T-helper 2 cell treated with Interferon-gamma antibody and Interleukin-4, amounts not matched to agents 100 ng/mL and 5 ng/mL, for 36 hours (primary cell): ENCODE measurements around the gene HLA-DMB. TPM values are rescaled to one million over a fixed set of nuclear protein-coding genes. Genes with fewer than 3 reads are reported as not detected.

Source experiments
- intact Hi-C: fragments of 100-400 bp; cut with micrococcal nuclease; formaldehyde crosslinking; loops from one replicate; pipeline ENCODE4 v1.15.1; 2023
- total RNA-seq: library from RNA; stranded (reverse); gene quantifications from 2 replicates; pipeline ENCODE4 v1.2.3, GENCODE V29; 2022

HLA-DMB gene
- total RNA-seq, 1 donor from 2014 or later: 9.0 TPM

GRCh38 chr6:32931211-32931610, 9.6 kb downstream of the HLA-DMB start:
- intact Hi-C loops: loop anchor here (5.0 kb wide), 1 partner anchor 36 kb away; the partner anchor contains the start of gene BRD2

DNA sequence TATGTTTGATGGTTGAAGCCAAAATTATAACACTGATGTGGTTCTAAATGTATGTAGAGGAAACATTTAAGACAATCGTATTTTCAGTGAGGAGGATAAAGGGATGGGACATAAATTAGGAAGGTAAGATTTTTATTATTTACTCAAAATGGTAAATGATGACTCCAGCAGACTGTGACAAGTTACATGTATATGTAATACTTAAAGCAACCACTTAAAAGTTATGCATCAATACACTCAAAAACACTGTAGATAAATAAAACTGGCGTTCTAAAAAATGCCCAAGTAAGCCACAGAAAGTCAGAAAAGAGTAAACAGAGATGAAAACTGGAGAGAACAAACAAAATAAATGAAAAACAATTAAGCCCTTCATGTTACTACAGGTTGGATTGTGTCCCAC, 18.7 kb downstream of the HLA-DMB start:
- intact Hi-C loops: no loop called here

GRCh38 chr6:32920715-32921114, 20.1 kb downstream of the HLA-DMB start:
- intact Hi-C loops: no loop called here

DNA sequence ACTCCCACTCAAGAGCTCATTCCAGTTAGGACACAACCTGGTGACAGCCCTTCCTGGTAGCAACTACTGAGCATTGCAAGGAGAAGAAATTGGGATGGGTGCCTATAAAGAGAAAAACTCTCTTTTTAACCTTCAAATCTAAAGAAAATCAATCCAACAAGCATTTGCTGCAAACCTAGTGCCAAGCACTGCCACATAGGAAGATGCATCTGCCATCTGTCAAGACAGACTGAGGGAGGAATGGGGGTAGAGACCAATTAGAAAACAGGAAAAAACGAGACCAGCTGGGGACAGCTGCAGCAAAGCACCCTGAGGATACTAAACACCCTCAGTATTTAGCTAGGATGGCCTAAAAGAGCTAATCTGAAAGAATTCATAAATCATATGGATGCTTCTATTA, 27.9 kb downstream of the HLA-DMB start:
- intact Hi-C loops: no loop called here

DNA sequence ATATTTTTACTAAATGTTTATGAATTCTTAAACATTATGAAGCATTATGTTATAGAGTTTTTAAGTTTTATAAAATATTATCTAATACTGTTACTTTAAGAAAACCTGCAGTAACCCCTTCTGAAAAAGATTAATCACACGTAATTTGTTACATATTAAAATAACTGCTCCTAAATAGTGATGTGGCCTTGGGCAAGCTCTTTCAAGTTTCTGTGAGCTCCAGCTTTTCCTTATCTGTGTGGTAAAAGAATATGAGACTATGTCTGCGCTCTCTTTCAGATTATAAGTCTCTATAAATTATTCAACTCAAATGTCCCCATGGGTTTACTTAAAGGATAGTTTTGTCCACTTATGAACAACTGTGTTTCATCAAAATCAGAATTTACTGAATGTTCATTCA, 31.9 kb downstream of the HLA-DMB start:
- intact Hi-C loops: no loop called here

GRCh38 chr6:32906539-32906938, 34.3 kb downstream of the HLA-DMB start:
- intact Hi-C loops: no loop called here

GRCh38 chr6:32905078-32905477, 35.8 kb downstream of the HLA-DMB start:
- intact Hi-C loops: no loop called here

DNA sequence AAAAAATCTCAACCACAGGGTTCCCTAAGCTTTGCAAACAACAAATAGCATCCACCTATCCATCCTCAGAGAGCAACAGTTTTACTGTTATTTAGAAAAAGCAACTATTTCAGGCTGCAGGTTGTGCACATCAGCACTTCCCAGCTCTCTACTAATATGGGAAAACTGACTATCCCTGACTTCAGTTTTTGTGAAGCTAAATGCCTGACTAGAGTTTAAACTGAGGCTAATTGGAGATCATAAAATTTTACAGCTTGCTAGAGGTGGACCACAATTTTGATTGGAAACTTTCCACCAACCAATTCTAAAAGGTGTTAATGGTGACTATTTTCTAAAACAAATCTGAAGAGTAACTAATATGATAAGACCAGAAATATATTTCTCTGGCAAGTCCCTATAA, 36.9 kb downstream of the HLA-DMB start:
- intact Hi-C loops: no loop called here

DNA sequence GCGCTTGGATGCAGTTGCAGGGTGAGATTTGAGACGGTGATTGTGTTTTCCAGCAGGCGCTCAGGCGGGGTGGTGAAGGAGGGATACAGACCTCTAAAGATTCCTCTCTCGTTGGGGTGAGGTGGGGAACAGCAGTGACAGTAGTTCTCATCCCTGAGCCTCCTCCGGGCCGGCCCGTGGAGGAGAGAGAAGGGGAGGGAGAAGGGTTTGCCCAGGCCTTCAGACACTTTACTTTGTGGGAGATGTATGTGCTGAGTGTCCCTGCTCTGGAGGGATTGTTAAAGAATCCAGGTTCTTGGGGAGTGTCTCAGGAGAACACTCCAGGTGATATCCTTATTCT, 45.9 kb downstream of the HLA-DMB start:
- intact Hi-C loops: loop anchor here (2.0 to 10.0 kb wide), 3 partner anchors 46 to 180 kb away; partner anchors contain the start of genes HLA-DMA, HLA-DMB, HLA-DPA1 and HLA-DPB1

DNA sequence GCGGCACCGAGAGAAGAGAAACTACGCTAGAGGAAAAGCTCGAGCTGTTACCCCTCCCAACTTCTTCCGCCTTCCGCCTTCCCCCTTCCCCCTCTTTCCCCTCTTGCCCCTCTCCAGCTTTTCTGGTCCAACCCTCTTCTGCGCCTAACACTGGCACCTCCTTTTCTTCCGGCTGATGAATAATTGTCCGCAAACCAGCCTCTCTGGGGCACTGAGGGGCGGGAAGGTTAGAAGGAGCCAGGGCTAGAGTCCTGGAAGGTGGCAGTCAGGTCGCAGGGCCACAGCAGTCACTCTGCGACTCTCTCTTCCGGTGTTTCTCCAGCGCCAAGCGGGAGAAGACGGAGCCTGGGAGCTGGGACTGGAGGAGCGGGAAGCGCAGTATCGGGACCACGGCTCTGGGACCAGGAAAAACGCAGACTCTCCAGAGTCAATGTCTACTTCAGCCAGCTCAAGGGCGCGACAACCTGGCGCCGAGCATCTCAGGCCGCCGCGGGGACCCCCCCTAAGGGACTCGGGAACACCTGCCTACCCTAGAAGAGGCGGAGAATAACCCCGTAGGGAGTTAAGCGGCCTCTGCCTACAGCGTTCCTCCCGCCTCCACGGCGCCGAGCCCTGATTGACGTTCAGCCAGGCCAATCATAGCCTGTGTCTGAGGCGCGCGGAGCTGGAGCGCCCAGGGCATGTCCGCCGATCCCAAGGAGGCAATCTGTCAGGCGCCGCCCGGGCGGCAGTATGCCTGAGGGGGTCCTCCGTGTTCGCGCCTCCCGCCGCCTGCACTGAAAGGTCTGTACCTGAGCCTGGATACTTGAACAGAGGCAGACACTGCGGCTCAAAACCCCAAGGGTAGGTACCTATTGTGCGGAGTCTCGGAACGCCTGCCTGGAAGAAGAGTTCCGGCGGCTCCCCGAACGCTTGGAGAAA, 46.5 kb downstream of the HLA-DMB start:
- intact Hi-C loops: loop anchor here (1.0 to 10.0 kb wide), 5 partner anchors 40 to 180 kb away; partner anchors contain the start of genes HLA-DMA, HLA-DMB, HLA-DPA1 and HLA-DPB1

- intact Hi-C loops: loop anchor here (10.0 kb wide), 1 partner anchor 184 kb away; the partner anchor contains the start of genes HLA-DPA1 and HLA-DPB1
These were observed 50.0 kb downstream of the HLA-DMB start for GRCh38 chr6:32890831-32891230.

GRCh38 chr6:32889533-32889932, 51.3 kb downstream of the HLA-DMB start:
- intact Hi-C loops: no loop called here

DNA sequence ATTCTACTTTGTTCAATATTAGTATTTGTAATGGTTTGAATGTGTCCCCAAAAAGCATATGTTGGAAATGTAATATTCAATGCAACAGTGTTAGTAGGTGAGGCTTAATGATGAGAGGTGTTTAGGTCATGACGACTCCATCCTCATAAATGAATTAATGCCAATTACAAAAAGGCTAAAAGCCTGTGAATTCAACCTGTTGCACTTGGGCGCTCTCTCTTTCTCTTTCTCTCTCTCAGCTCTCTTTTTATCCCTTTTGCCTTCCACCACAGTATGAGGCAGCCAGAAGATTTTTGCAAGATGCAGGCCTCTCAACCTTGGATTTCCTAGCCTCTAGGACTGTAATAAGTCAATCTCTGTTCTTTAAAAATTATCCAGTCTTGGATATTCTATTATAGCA, 52.3 kb downstream of the HLA-DMB start:
- intact Hi-C loops: no loop called here

- intact Hi-C loops: no loop called here
These were observed 53.2 kb downstream of the HLA-DMB start for GRCh38 chr6:32887616-32888015.

GRCh38 chr6:32886681-32887383, 54.0 kb downstream of the HLA-DMB start:
- intact Hi-C loops: no loop called here

DNA sequence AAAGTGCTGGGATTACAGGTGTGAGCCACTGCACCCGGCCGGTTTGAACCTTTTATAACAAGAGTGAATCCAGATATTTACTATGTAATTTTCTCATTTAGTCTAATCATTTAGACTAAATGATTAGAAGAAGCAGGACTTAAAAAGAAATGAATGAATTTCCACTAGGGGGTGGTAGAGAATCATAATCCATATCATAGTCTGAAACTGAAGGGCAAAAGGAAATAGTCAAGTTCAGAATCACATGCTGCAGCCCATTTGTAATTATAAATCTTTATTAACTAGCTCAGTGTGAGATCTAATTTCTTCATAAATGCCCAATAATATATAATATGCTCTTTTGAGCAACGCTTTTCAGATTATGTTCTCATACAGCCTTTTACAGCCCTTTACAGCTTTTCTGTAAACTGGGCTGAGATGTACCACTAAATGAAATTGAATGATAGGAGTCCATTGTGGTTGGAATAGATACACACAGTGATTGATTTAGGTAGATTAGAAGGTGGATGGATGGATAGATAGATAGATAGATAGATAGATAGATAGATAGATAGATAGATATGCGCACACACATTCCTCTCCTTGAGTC, 55.0 kb downstream of the HLA-DMB start:
- intact Hi-C loops: loop anchor here (1.0 kb wide), 1 partner anchor 100 kb away; no protein-coding TSS in a partner anchor

Other genes with a start within 250 kb of the HLA-DMB start
- 3.8 and 4.3 TPM in 2 replicates for gene HLA-DQA2, start 199.6 kb downstream of the HLA-DMB start, total RNA-seq
- 1.4 and 1.5 TPM in 2 replicates for gene HLA-DQB2, start 177.5 kb downstream of the HLA-DMB start, total RNA-seq
- gene HLA-DOB, start 124.0 kb downstream of the HLA-DMB start, total RNA-seq: 6.5 and 6.9 TPM in 2 replicates
- 171 and 207 TPM in 2 replicates for gene TAP2, start 102.3 kb downstream of the HLA-DMB start, total RNA-seq
- 448 and 470 TPM in 2 replicates for gene PSMB8, start 97.0 kb downstream of the HLA-DMB start, total RNA-seq
- gene TAP1, start 87.3 kb downstream of the HLA-DMB start, total RNA-seq: 416 and 426 TPM in 2 replicates
- gene PSMB9, start 86.8 kb downstream of the HLA-DMB start, total RNA-seq: 413 and 416 TPM in 2 replicates
- 32.7 and 35.6 TPM in 2 replicates for gene HLA-DMA, start 12.1 kb upstream of the HLA-DMB start, total RNA-seq
- gene BRD2, start 27.6 kb upstream of the HLA-DMB start, total RNA-seq: 331 and 342 TPM in 2 replicates
- gene HLA-DOA, start 68.6 kb upstream of the HLA-DMB start, total RNA-seq: 1.7 and 2.5 TPM in 2 replicates
- gene HLA-DPA1, start 132.6 kb upstream of the HLA-DMB start, total RNA-seq: 119 and 125 TPM in 2 replicates
- gene HLA-DPB1, start 135.0 kb upstream of the HLA-DMB start, total RNA-seq: 49.5 and 51.7 TPM in 2 replicates